HG03521 (cell line): ENCODE measurements around the gene SLC2A10.

ENCODE experiments used
- ATAC-seq: cut with Tn5 transposase; IDR thresholded peaks from one replicate; pipeline ENCODE4 v1.9.1; 2021; ENCODE audit warnings: mild to moderate bottlenecking, moderate library complexity; ENCODE audit not compliant: unreplicated experiment

SLC2A10 gene

GRCh38 chr20:46724343-46724959 is 15.0 kb downstream of the SLC2A10 start:
- ATAC-seq = no peak

DNA sequence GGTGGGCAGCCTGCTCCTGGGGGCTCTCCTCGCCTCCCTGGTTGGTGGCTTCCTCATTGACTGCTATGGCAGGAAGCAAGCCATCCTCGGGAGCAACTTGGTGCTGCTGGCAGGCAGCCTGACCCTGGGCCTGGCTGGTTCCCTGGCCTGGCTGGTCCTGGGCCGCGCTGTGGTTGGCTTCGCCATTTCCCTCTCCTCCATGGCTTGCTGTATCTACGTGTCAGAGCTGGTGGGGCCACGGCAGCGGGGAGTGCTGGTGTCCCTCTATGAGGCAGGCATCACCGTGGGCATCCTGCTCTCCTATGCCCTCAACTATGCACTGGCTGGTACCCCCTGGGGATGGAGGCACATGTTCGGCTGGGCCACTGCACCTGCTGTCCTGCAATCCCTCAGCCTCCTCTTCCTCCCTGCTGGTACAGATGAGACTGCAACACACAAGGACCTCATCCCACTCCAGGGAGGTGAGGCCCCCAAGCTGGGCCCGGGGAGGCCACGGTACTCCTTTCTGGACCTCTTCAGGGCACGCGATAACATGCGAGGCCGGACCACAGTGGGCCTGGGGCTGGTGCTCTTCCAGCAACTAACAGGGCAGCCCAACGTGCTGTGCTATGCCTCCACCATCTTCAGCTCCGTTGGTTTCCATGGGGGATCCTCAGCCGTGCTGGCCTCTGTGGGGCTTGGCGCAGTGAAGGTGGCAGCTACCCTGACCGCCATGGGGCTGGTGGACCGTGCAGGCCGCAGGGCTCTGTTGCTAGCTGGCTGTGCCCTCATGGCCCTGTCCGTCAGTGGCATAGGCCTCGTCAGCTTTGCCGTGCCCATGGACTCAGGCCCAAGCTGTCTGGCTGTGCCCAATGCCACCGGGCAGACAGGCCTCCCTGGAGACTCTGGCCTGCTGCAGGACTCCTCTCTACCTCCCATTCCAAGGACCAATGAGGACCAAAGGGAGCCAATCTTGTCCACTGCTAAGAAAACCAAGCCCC is 16.0 kb downstream of the SLC2A10 start:
- no peak for ATAC-seq

DNA sequence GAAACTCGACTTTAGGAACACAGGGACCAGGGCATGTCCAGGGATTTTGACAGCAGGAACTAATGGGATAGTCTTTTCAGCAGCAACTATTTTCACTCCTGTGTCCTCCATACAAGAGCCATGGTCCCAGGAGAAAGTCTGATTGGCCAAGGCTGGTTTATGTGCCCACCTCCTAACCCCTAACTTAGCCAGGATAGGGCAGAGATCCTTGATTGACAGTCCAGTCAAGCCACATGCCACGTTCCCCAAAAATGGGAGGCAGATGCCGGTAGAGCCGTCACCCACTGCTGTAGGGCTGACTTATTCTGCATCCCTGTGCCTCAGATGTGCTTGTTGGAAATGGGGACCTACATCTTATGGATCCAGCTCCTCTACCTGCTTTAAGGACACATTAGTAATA is 22.3 kb downstream of the SLC2A10 start:
- no peak for ATAC-seq

GRCh38 chr20:46735436-46735835 is 26.0 kb downstream of the SLC2A10 start:
- ATAC-seq = no peak

GRCh38 chr20:46739431-46740213 is 30.2 kb downstream of the SLC2A10 start:
- no peak for ATAC-seq

- no peak for ATAC-seq
These were observed 30.8 kb downstream of the SLC2A10 start for GRCh38 chr20:46740214-46740609.

- no peak for ATAC-seq
These were observed 32.6 kb downstream of the SLC2A10 start for GRCh38 chr20:46741924-46742668.

DNA sequence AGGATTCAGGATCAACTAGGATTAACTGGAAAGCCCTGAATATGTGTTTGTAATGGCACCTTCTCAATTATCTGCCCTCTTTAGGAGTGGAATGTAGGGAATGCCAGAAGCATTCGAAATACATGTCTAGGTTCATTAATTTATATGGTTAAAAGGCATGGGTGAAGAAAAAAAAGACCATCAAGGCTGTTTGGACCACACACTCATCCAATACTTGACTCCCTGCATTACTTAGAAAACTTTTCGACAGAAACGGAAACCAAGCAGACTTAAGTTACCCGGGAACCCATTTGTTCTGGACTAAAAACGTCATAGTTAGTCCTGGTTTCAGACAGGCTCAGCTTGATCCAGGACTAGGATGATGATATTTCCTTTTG is 33.2 kb downstream of the SLC2A10 start:
- ATAC-seq = no peak

GRCh38 chr20:46743088-46743487 is 33.6 kb downstream of the SLC2A10 start:
- ATAC-seq = no peak

DNA sequence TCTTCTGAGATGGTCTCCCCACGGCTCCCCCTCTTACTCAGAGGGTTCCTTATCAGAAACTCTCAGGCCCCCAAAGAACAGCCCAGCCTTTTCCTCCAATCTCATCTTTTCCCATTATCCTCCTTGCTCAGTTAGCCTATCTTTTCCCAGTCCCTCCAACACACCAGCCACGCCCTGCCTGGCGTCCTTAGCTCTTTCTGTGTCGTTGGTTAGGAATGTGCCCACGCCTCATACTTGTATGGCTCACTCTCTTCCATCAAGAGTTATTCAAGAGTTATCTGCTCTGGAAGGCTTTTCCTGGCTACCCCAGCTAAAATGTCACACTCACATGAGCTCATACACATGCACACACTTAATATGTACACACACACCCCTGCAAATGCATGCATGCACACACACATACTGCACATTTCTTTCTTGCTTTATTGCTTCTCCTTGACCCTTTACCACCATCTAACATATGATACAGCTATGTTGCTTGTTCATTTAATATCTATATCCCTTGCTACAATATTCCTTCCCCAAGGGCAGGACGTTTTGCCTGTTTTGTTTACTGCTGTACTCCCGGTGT is 37.6 kb downstream of the SLC2A10 start:
- ATAC-seq = no peak

- no peak for ATAC-seq
These were observed 39.7 kb downstream of the SLC2A10 start for GRCh38 chr20:46749147-46749546.

GRCh38 chr20:46751856-46752255 is 42.4 kb downstream of the SLC2A10 start:
- no peak for ATAC-seq

- ATAC-seq = no peak
These were observed 43.3 kb downstream of the SLC2A10 start for GRCh38 chr20:46752728-46753127.

DNA sequence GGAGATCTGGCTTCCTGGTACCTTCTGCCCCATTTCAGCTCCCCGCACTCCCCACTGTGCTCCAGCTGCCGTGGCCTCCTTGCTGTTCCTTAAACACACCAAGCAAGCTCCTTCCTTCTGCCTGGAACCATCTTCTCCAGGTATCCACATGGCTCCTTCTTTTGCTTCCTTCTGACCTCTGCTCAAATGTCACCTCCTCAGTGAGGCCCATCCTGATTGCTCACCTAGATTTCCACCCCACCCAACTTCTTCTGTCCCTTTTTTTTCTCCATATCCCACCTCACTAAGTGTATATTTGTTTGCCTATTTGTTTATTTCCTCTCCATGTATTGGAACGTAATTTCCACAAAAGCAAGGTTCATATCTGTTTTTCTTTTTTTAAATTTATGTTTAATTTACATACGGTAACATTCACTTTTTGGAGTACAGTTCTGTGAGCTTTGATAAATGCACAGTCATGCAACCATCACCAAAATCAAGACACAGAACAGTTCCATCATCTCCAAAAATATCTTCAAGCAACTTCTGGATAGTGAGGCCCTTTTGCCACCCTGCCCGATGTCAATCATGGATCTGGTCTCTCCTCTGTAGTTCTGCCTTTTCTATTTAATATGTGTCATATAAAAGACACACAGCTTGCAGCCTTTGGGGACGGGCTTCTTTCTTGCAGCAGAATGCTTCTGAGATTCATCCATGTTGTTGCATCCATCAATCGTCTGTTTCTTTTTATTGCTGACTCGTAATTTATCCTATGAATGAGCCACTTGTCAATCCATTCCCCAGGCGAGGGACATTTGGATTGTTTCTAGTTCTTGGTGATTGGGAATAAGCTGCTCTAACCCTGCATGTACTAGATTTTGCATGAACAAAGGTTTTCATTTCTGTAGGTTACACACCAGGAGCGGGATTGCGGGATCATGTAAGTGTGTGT is 46.3 kb downstream of the SLC2A10 start:
- no peak for ATAC-seq

DNA sequence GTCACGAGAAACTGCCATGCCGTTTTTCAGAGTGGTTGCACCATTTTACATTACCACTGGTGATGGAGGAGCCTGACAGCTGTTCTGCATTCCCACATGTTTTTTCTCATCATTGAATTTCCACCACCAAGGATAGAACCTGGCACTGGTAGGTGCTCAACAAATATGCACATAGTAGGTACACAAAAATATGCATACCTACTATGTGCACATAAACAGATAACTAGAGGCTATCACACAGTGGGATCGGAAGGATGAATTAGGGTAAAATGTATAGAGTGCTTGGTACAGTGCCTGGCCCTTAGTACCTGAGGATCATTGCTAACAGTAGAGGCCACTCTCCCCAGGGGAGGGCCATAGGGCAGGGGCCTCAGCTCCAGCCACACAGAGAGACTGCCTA is 47.0 kb downstream of the SLC2A10 start:
- no peak for ATAC-seq

- ATAC-seq = no peak
These were observed 47.7 kb downstream of the SLC2A10 start for GRCh38 chr20:46757135-46757534.

- ATAC-seq = no peak
These were observed 48.6 kb downstream of the SLC2A10 start for GRCh38 chr20:46757754-46758678.

- ATAC-seq = no peak
These were observed 49.6 kb downstream of the SLC2A10 start for GRCh38 chr20:46758929-46759669.
